Measurements from ENCODE around the gene EXD2.

DNA sequence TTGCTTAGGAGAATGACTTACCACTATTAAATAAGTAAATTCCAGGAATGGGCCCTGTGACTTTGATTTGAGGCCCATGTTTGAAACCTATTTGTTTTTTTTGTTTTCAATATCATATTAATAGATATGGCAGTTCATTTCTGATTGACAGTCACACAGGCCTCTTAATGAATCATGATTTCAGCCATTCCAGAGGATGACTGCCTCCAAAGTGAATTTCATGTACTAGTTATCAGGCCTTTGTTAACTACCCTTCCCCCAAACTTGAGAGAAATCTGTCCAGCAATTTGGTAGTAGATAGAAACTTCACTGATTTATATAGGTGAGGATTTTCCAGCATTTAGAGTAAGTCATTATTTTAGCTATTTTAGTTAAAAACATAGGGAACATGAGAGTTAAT, 42.8 kb downstream of the EXD2 start:
- TF ChIP-seq POLR2AphosphoS5 (IDR thresholded peaks at IDR 0.05; ENCODE audit: borderline replicate concordance, low read depth, low read length) (no peak), EZH2 (IDR thresholded peaks at IDR 0.05) (no peak), FOXP2 (optimal IDR thresholded peaks at IDR 0.05; ENCODE audit: control extremely low read depth, extremely low read length, insufficient read depth) (no peak)

Data from SK-N-MC (cell line).